Measurements from ENCODE around the gene MARCHF6. TPM values are rescaled to one million over a fixed set of nuclear protein-coding genes. Genes with fewer than 3 reads are reported as not detected.

Gene MARCHF6
- total and polyA plus RNA-seq, 2 experiments from 2014 or later: 70.8 to 77.5 TPM

GRCh38 chr5:10317825-10318682 lies 35.4 kb upstream of the MARCHF6 start:
- Mint-ChIP-seq H3K9me3 (peaks cover 4% of the 10 kb centered on the region; the same call in 1 of the 3 replicates), H3K4me3 (no peak overlapping the region), H3K27me3 (ENCODE audit: insufficient read depth, low read depth, poor library complexity) (peaks cover 17% of the 10 kb centered on the region), H3K27ac (no peak overlapping the region), H3K36me3 (ENCODE audit: low read depth) (no peaks in the 10 kb centered on the region), H3K4me1 (no peaks in the 10 kb centered on the region; the same call in 2 of the 3 replicates)
- Histone ChIP-seq H3K27me3 (ENCODE audit: insufficient read depth) (no peaks in the 10 kb centered on the region), H3K4me2 (no peak overlapping the region), H3K27ac (ENCODE audit: low read depth) (no peak overlapping the region), H2AFZ (no peak overlapping the region), H3K4me1 (ENCODE audit: insufficient read depth) (no peaks in the 10 kb centered on the region), H3K9me2 (ENCODE audit: insufficient read depth) (no peaks in the 10 kb centered on the region; the same call in 1 of the 2 replicates), H3K4me3 (no peak overlapping the region), H3F3A (replicated peaks; ENCODE audit: low read depth) (no peaks in the 10 kb centered on the region), H3K79me2 (replicated peaks; ENCODE audit: insufficient read depth) (no peaks in the 10 kb centered on the region), H3K36me3 (ENCODE audit: insufficient read depth) (no peaks in the 10 kb centered on the region), H4K20me1 (replicated peaks; ENCODE audit: insufficient read depth) (no peaks in the 10 kb centered on the region)
- TF ChIP-seq CREB1 (CRISPR knock-in tag; IDR thresholded peaks at IDR 0.05; ENCODE audit: low read depth) (no peak), NANOG (IDR thresholded peaks at IDR 0.05; ENCODE audit: borderline replicate concordance) (no peak), STAT1 (IDR thresholded peaks at IDR 0.05; ENCODE audit: unreplicated experiment) (no peak), ZNF114 (CRISPR knock-in tag; IDR thresholded peaks at IDR 0.05) (no peak), EZH2phosphoT487 (IDR thresholded peaks at IDR 0.05; ENCODE audit: unreplicated experiment) (no peak), ZNF331 (CRISPR knock-in tag; IDR thresholded peaks at IDR 0.05; ENCODE audit: low read depth) (no peak), ETS1 (IDR thresholded peaks at IDR 0.05) (no peak), EZH2 (IDR thresholded peaks at IDR 0.05; ENCODE audit: low read depth, unreplicated experiment) (no peak), POLR2AphosphoS5 (IDR thresholded peaks at IDR 0.05; ENCODE audit: low read depth) (no peak)
- TF ChIP-seq, protein P1, sequence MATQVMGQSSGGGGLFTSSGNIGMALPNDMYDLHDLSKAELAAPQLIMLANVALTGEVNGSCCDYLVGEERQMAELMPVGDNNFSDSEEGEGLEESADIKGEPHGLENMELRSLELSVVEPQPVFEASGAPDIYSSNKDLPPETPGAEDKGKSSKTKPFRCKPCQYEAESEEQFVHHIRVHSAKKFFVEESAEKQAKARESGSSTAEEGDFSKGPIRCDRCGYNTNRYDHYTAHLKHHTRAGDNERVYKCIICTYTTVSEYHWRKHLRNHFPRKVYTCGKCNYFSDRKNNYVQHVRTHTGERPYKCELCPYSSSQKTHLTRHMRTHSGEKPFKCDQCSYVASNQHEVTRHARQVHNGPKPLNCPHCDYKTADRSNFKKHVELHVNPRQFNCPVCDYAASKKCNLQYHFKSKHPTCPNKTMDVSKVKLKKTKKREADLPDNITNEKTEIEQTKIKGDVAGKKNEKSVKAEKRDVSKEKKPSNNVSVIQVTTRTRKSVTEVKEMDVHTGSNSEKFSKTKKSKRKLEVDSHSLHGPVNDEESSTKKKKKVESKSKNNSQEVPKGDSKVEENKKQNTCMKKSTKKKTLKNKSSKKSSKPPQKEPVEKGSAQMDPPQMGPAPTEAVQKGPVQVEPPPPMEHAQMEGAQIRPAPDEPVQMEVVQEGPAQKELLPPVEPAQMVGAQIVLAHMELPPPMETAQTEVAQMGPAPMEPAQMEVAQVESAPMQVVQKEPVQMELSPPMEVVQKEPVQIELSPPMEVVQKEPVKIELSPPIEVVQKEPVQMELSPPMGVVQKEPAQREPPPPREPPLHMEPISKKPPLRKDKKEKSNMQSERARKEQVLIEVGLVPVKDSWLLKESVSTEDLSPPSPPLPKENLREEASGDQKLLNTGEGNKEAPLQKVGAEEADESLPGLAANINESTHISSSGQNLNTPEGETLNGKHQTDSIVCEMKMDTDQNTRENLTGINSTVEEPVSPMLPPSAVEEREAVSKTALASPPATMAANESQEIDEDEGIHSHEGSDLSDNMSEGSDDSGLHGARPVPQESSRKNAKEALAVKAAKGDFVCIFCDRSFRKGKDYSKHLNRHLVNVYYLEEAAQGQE (IDR thresholded peaks at IDR 0.05; ENCODE audit: unreplicated experiment): no peak
- TF ChIP-seq, protein P2, sequence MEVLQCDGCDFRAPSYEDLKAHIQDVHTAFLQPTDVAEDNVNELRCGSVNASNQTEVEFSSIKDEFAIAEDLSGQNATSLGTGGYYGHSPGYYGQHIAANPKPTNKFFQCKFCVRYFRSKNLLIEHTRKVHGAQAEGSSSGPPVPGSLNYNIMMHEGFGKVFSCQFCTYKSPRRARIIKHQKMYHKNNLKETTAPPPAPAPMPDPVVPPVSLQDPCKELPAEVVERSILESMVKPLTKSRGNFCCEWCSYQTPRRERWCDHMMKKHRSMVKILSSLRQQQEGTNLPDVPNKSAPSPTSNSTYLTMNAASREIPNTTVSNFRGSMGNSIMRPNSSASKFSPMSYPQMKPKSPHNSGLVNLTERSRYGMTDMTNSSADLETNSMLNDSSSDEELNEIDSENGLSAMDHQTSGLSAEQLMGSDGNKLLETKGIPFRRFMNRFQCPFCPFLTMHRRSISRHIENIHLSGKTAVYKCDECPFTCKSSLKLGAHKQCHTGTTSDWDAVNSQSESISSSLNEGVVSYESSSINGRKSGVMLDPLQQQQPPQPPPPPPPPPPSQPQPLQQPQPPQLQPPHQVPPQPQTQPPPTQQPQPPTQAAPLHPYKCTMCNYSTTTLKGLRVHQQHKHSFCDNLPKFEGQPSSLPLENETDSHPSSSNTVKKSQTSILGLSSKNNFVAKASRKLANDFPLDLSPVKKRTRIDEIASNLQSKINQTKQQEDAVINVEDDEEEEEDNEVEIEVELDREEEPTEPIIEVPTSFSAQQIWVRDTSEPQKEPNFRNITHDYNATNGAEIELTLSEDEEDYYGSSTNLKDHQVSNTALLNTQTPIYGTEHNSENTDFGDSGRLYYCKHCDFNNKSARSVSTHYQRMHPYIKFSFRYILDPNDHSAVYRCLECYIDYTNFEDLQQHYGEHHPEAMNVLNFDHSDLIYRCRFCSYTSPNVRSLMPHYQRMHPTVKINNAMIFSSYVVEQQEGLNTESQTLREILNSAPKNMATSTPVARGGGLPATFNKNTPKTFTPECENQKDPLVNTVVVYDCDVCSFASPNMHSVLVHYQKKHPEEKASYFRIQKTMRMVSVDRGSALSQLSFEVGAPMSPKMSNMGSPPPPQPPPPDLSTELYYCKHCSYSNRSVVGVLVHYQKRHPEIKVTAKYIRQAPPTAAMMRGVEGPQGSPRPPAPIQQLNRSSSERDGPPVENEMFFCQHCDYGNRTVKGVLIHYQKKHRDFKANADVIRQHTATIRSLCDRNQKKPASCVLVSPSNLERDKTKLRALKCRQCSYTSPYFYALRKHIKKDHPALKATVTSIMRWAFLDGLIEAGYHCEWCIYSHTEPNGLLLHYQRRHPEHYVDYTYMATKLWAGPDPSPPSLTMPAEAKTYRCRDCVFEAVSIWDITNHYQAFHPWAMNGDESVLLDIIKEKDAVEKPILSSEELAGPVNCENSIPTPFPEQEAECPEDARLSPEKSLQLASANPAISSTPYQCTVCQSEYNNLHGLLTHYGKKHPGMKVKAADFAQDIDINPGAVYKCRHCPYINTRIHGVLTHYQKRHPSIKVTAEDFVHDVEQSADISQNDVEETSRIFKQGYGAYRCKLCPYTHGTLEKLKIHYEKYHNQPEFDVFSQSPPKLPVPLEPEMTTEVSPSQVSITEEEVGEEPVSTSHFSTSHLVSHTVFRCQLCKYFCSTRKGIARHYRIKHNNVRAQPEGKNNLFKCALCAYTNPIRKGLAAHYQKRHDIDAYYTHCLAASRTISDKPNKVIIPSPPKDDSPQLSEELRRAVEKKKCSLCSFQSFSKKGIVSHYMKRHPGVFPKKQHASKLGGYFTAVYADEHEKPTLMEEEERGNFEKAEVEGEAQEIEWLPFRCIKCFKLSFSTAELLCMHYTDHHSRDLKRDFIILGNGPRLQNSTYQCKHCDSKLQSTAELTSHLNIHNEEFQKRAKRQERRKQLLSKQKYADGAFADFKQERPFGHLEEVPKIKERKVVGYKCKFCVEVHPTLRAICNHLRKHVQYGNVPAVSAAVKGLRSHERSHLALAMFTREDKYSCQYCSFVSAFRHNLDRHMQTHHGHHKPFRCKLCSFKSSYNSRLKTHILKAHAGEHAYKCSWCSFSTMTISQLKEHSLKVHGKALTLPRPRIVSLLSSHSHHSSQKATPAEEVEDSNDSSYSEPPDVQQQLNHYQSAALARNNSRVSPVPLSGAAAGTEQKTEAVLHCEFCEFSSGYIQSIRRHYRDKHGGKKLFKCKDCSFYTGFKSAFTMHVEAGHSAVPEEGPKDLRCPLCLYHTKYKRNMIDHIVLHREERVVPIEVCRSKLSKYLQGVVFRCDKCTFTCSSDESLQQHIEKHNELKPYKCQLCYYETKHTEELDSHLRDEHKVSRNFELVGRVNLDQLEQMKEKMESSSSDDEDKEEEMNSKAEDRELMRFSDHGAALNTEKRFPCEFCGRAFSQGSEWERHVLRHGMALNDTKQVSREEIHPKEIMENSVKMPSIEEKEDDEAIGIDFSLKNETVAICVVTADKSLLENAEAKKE (CRISPR knock-in tag; IDR thresholded peaks at IDR 0.05): no peak
- DNase-seq (ENCODE audit: low spot score): no peak
- no peak for ATAC-seq

Measured in GM23338 (cell line).